CD4-positive, alpha-beta T cell (primary cell): Measurements from ENCODE around the gene ZCCHC7. TPM values are rescaled to one million over a fixed set of nuclear protein-coding genes. Genes with fewer than 3 reads are reported as not detected.
A peak's percentile ranks its signal among the peaks of the same experiment; 100 is the strongest.
"Not testable (repeated sequence)": the region's sequence is repeated elsewhere in the genome, so short reads cannot be mapped to it uniquely, and the experiment has no call there.

ENCODE experiments used
- ATAC-seq: fragments of 200-7000 bp; cut with Tn5 transposase; one replicate; pipeline ENCODE4 v1.10.0; 2022; ENCODE audit warnings: mild to moderate bottlenecking; ENCODE audit not compliant: poor library complexity
- CTCF ChIA-PET: fragments of 350-600 bp; sonication (Branson Sonifier 250); formaldehyde crosslinking; loops from one replicate; lab custom pipeline; 2021; ENCODE audit warnings: antibody characterized with exemption, inconsistent platforms; lab: Charles Lee
- POLR2A ChIA-PET: fragments of 350-600 bp; sonication (Branson Sonifier 250); formaldehyde crosslinking; loops from one replicate; lab custom pipeline; 2021; ENCODE audit warnings: antibody characterized with exemption, inconsistent platforms; lab: Charles Lee
- DNase-seq, 14 experiments: peaks; one replicate each; pipeline ENCODE4 v3.0.0-alpha.2; 2013 to 2020; ENCODE audit warnings: mixed read lengths in 2 of 14
- H3K27ac ChIP-seq, 2 donors: one replicate each; pipeline versions ENCODE4 v1.5.1 to v1.7.0; 2013; ENCODE audit warnings: low read length in 2 of 2, low read depth in 1 of 2, mild to moderate bottlenecking in 1 of 2
- H3K27me3 ChIP-seq, 2 experiments: 1 replicate in 1 of 2; 2 replicates in 1 of 2; pipeline versions ENCODE4 v1.6.1 to v1.7.0; 2013; ENCODE audit warnings: low read length in 2 of 2, control low read depth in 1 of 2, mild to moderate bottlenecking in 1 of 2, moderate library complexity in 1 of 2; ENCODE audit not compliant: insufficient read depth in 2 of 2, control insufficient read depth in 1 of 2
- H3K36me3 ChIP-seq: one replicate; pipeline ENCODE4 v1.6.1; 2013; ENCODE audit warnings: low read length, control low read depth; ENCODE audit not compliant: insufficient read depth
- H3K4me1 ChIP-seq: one replicate; pipeline ENCODE4 v1.6.1; 2013; ENCODE audit warnings: low read length, control low read depth; ENCODE audit not compliant: insufficient read depth
- H3K4me3 ChIP-seq: one replicate; pipeline ENCODE4 v1.5.1; 2013; ENCODE audit warnings: mild to moderate bottlenecking, low read length, moderate library complexity
- H3K9me3 ChIP-seq, 2 experiments: 1 replicate in 1 of 2; 2 replicates in 1 of 2; pipeline versions ENCODE4 v1.6.1 to v1.7.0; 2013; ENCODE audit warnings: low read length in 2 of 2, mild to moderate bottlenecking in 2 of 2, control low read depth in 1 of 2, moderate library complexity in 1 of 2; ENCODE audit not compliant: control insufficient read depth in 1 of 2, insufficient read depth in 1 of 2
- H3K27ac Mint-ChIP-seq: one replicate; pipeline ENCODE4 v1.8.0; 2020; ENCODE audit warnings: mixed read lengths
- H3K27me3 Mint-ChIP-seq: one replicate; pipeline ENCODE4 v1.8.0; 2021; ENCODE audit warnings: mixed read lengths
- H3K36me3 Mint-ChIP-seq: one replicate; pipeline ENCODE4 v1.8.0; 2021; ENCODE audit warnings: low read depth, mixed read lengths
- H3K4me1 Mint-ChIP-seq: one replicate; pipeline ENCODE4 v1.8.0; 2021; ENCODE audit warnings: low read depth, mixed read lengths
- H3K4me3 Mint-ChIP-seq: one replicate; pipeline ENCODE4 v1.8.0; 2020; ENCODE audit warnings: mild to moderate bottlenecking, mixed read lengths
- H3K9me3 Mint-ChIP-seq: one replicate; pipeline ENCODE4 v1.8.0; 2020; ENCODE audit warnings: mixed read lengths
- CTCF ChIP-seq: fragments of 200-600 bp; IDR thresholded peaks from one replicate; pipeline ENCODE4 v1.8.0; 2022; ENCODE audit warnings: antibody characterized with exemption, mild to moderate bottlenecking
- intact Hi-C, 2 experiments: fragments of 100-400 bp; cut with DNase I in 1 of 2; cut with micrococcal nuclease in 1 of 2; formaldehyde crosslinking; loops; one replicate each; pipeline versions ENCODE4 v1.15.1 to v1.9.0; 2023 to 2025; cut with DNase I, micrococcal nuclease
- total RNA-seq, 174 experiments: library from RNA in 2 of 174; stranded (reverse) in 2 of 174; gene quantifications; one replicate each; pipeline ENCODE4 v1.2.3 and lab custom pipeline; 2021 to 2026

Gene ZCCHC7
- total RNA-seq, 2 experiments from 2014 or later = 40.7 to 41.0 TPM

- Mint-ChIP-seq H3K27me3 (no peaks in the 10 kb centered on the region), H3K36me3 (peaks cover 68% of the 10 kb centered on the region), H3K4me3 (no peak overlapping the region), H3K4me1 (peaks cover 36% of the 10 kb centered on the region), H3K9me3 (peaks cover 2% of the 10 kb centered on the region), H3K27ac (no peak overlapping the region)
- H3K4me3 ChIP-seq = no peak overlapping the region
- no peaks in the 10 kb centered on the region for H3K27me3 ChIP-seq
- H3K4me1 ChIP-seq = peaks cover 9% of the 10 kb centered on the region
- intact Hi-C loops = no loop called here
- peak in 3 of 14 experiments; percentile 10 to 47 (median 12) for DNase-seq
- H3K36me3 ChIP-seq = peaks cover 12% of the 10 kb centered on the region
- TF ChIP-seq CTCF = no peak
- ATAC-seq = no peak
- ChIA-PET POLR2A (interaction anchor here (0.8 kb wide), 1 partner anchor 9 kb away, joined by 3 read pairs; no protein-coding TSS in a partner anchor), CTCF (no interaction called here)
- H3K27ac ChIP-seq = no peak overlapping the region
- H3K9me3 ChIP-seq = no peaks in the 10 kb centered on the region
Observed at GRCh38 chr9:37187713-37188439, 67.5 kb downstream of the ZCCHC7 start.

GRCh38 chr9:37190739-37191138, 70.4 kb downstream of the ZCCHC7 start:
- peaks cover 10% of the 10 kb centered on the region for H3K36me3 ChIP-seq
- H3K9me3 ChIP-seq, H3K4me1 ChIP-seq, H3K4me3 ChIP-seq, H3K4me3 Mint-ChIP-seq, H3K27me3 Mint-ChIP-seq, POLR2A ChIA-PET, CTCF ChIA-PET, H3K27ac Mint-ChIP-seq, H3K27me3 ChIP-seq, ATAC-seq, H3K9me3 Mint-ChIP-seq, DNase-seq, H3K27ac ChIP-seq: not testable (repeated sequence)
- intact Hi-C loops = loop anchor here in 1 of 2 experiments (10.0 kb wide), 1 partner anchor 1136 kb away; no protein-coding TSS in a partner anchor
- Mint-ChIP-seq H3K4me1 (peaks cover 41% of the 10 kb centered on the region), H3K36me3 (peaks cover 51% of the 10 kb centered on the region)

GRCh38 chr9:37191403-37192089, 71.2 kb downstream of the ZCCHC7 start:
- Histone ChIP-seq H3K4me1 (peaks cover 9% of the 10 kb centered on the region), H3K27ac (no peak overlapping the region), H3K27me3 (no peaks in the 10 kb centered on the region), H3K4me3 (no peak overlapping the region), H3K9me3 (no peaks in the 10 kb centered on the region), H3K36me3 (peaks cover 10% of the 10 kb centered on the region)
- ATAC-seq (no peak), DNase-seq (no peak)
- TF ChIP-seq CTCF = no peak
- intact Hi-C loops = loop anchor here in 1 of 2 experiments (10.0 kb wide), 1 partner anchor 1137 kb away; no protein-coding TSS in a partner anchor
- peaks cover 2% of the 10 kb centered on the region for H3K9me3 Mint-ChIP-seq
- H3K36me3 Mint-ChIP-seq = peaks cover 49% of the 10 kb centered on the region
- ChIA-PET POLR2A (no interaction called here), CTCF (interaction anchor here (1.0 kb wide), 1 partner anchor 43 kb away, joined by 3 read pairs; no protein-coding TSS in a partner anchor)
- H3K4me3 Mint-ChIP-seq = no peak overlapping the region
- no peaks in the 10 kb centered on the region for H3K27me3 Mint-ChIP-seq
- no peak overlapping the region for H3K27ac Mint-ChIP-seq
- H3K4me1 Mint-ChIP-seq = peaks cover 47% of the 10 kb centered on the region
